ENCODE results near the gene TAS2R60. TPM values are rescaled to one million over a fixed set of nuclear protein-coding genes. Genes with fewer than 3 reads are reported as not detected.
"Not testable (repeated sequence)": the region's sequence is repeated elsewhere in the genome, so short reads cannot be mapped to it uniquely, and the experiment has no call there.

The TAS2R60 gene
- total and polyA plus RNA-seq, 2 experiments from 2014 or later, result not detected

- Histone ChIP-seq H3K79me2 (ENCODE audit: insufficient read depth) (no peaks in the 10 kb centered on the region), H3K4me3 (no peak within 1 kb of the TSS), H3K9me3 (ENCODE audit: low read depth) (no peaks in the 10 kb centered on the region), H4K20me1 (ENCODE audit: insufficient read depth) (no peaks in the 10 kb centered on the region), H3K4me1 (ENCODE audit: insufficient read depth) (peaks cover 21% of the 10 kb centered on the region), H3F3A (ENCODE audit: insufficient read depth) (0 out of 2 replicates have a peak, but pooled peaks cover 3% of the 10 kb centered on the region), H2AFZ (peak within 1 kb of the TSS; percentile 57), H3K9ac (no peak within 1 kb of the TSS), H3K9me2 (ENCODE audit: insufficient read depth) (no peaks in the 10 kb centered on the region), H3K27me3 (replicated peaks; ENCODE audit: insufficient read depth) (no peaks in the 10 kb centered on the region), H3K4me2 (ENCODE audit: unreplicated experiment) (no peak within 1 kb of the TSS), H3K36me3 (ENCODE audit: low read depth) (no peaks in the 10 kb centered on the region), H3K27ac (no peak within 1 kb of the TSS)
- peak; percentile 42 for DNase-seq
- TF ChIP-seq EZH2phosphoT487 (IDR thresholded peaks at IDR 0.05; ENCODE audit: insufficient read depth, low read depth) (no peak), EZH2 (IDR thresholded peaks at IDR 0.05; ENCODE audit: insufficient read depth, poor library complexity, severe bottlenecking) (no peak)
- in situ Hi-C loops (cut with MboI), result no loop called here
- WGBS, 2 experiments (ENCODE audit: low coverage in 1 of 2, low lambda C conversion rate in 2 of 2, missing lambda C conversion rate in 2 of 2), result 20 to 28% methylated on average over 16 to 36 of the region's 39 CpGs
These were observed 34.3 kb upstream of the TAS2R60 start, which contains the start of gene EPHA1 for GRCh38 chr7:143408686-143409561. Gene EPHA1, minus strand, starts transcription at chr7:143408856. Its CDS starts 51 bp downstream, at chr7:143408805.

GRCh38 chr7:143410521-143411004 lies 32.7 kb upstream of the TAS2R60 start:
- Histone ChIP-seq H3K79me2 (ENCODE audit: insufficient read depth) (no peaks in the 10 kb centered on the region), H3K4me2 (ENCODE audit: unreplicated experiment) (peak overlapping the region; percentile 67), H3K27ac (no peak overlapping the region), H3F3A (ENCODE audit: insufficient read depth) (peaks cover 3% of the 10 kb centered on the region; the same call in 1 of the 2 replicates), H3K9ac (no peak overlapping the region), H3K9me3 (ENCODE audit: low read depth) (no peaks in the 10 kb centered on the region), H3K27me3 (replicated peaks; ENCODE audit: insufficient read depth) (no peaks in the 10 kb centered on the region), H3K4me3 (no peak overlapping the region), H4K20me1 (ENCODE audit: insufficient read depth) (no peaks in the 10 kb centered on the region), H3K4me1 (ENCODE audit: insufficient read depth) (peaks cover 21% of the 10 kb centered on the region), H3K36me3 (ENCODE audit: low read depth) (no peaks in the 10 kb centered on the region), H2AFZ (peak overlapping the region; percentile 59; the same call in 1 of the 2 replicates), H3K9me2 (ENCODE audit: insufficient read depth) (no peaks in the 10 kb centered on the region)
- WGBS, 2 experiments (ENCODE audit: low coverage in 1 of 2, low lambda C conversion rate in 2 of 2, missing lambda C conversion rate in 2 of 2), result 9 to 11% methylated on average over 6 of the region's 6 CpGs
- TF ChIP-seq EZH2phosphoT487 (IDR thresholded peaks at IDR 0.05; ENCODE audit: insufficient read depth, low read depth) (no peak), EZH2 (IDR thresholded peaks at IDR 0.05; ENCODE audit: insufficient read depth, poor library complexity, severe bottlenecking) (no peak)
- peak; percentile 67 for DNase-seq
- in situ Hi-C loops (cut with MboI), result no loop called here

- Histone ChIP-seq H3K4me3 (no peak overlapping the region), H3K36me3 (ENCODE audit: low read depth) (no peaks in the 10 kb centered on the region), H2AFZ (no peak overlapping the region), H3K27ac (no peak overlapping the region), H4K20me1 (ENCODE audit: insufficient read depth) (no peaks in the 10 kb centered on the region), H3K9me2 (ENCODE audit: insufficient read depth) (no peaks in the 10 kb centered on the region), H3K9ac (no peak overlapping the region), H3K4me1 (ENCODE audit: insufficient read depth) (peaks cover 21% of the 10 kb centered on the region), H3K4me2 (ENCODE audit: unreplicated experiment) (no peak overlapping the region), H3K9me3 (ENCODE audit: low read depth) (no peaks in the 10 kb centered on the region), H3F3A (ENCODE audit: insufficient read depth) (peaks cover 3% of the 10 kb centered on the region; the same call in 1 of the 2 replicates), H3K27me3 (replicated peaks; ENCODE audit: insufficient read depth) (no peaks in the 10 kb centered on the region), H3K79me2 (ENCODE audit: insufficient read depth) (no peaks in the 10 kb centered on the region)
- DNase-seq, result no peak
- 90 to 94% methylated on average over 5 of the region's 5 CpGs for WGBS, 2 experiments (ENCODE audit: low coverage in 1 of 2, low lambda C conversion rate in 2 of 2, missing lambda C conversion rate in 2 of 2)
- in situ Hi-C loops (cut with MboI), result no loop called here
- TF ChIP-seq EZH2 (IDR thresholded peaks at IDR 0.05; ENCODE audit: insufficient read depth, poor library complexity, severe bottlenecking), result no peak
- no peak for TF ChIP-seq EZH2phosphoT487 (IDR thresholded peaks at IDR 0.05; ENCODE audit: insufficient read depth, low read depth)
These were observed 31.1 kb upstream of the TAS2R60 start for GRCh38 chr7:143411976-143412708.

- Histone ChIP-seq H3F3A (ENCODE audit: insufficient read depth) (peaks cover 7% of the 10 kb centered on the region; the same call in 1 of the 2 replicates), H3K27me3 (replicated peaks; ENCODE audit: insufficient read depth) (no peaks in the 10 kb centered on the region), H3K9me2 (ENCODE audit: insufficient read depth) (no peaks in the 10 kb centered on the region), H3K4me2 (ENCODE audit: unreplicated experiment) (no peak overlapping the region), H2AFZ (no peak overlapping the region), H3K36me3 (ENCODE audit: low read depth) (no peaks in the 10 kb centered on the region), H3K27ac (no peak overlapping the region), H3K79me2 (ENCODE audit: insufficient read depth) (no peaks in the 10 kb centered on the region), H3K9ac (no peak overlapping the region), H3K9me3 (ENCODE audit: low read depth) (no peaks in the 10 kb centered on the region), H3K4me1 (ENCODE audit: insufficient read depth) (peaks cover 15% of the 10 kb centered on the region), H4K20me1 (ENCODE audit: insufficient read depth) (no peaks in the 10 kb centered on the region), H3K4me3 (no peak overlapping the region)
- TF ChIP-seq EZH2phosphoT487 (IDR thresholded peaks at IDR 0.05; ENCODE audit: insufficient read depth, low read depth), result no peak
- TF ChIP-seq EZH2 (IDR thresholded peaks at IDR 0.05; ENCODE audit: insufficient read depth, poor library complexity, severe bottlenecking), result no peak
- in situ Hi-C loops (cut with MboI), result no loop called here
- 93 to 96% methylated on average over 8 of the region's 8 CpGs for WGBS, 2 experiments (ENCODE audit: low coverage in 1 of 2, low lambda C conversion rate in 2 of 2, missing lambda C conversion rate in 2 of 2)
- no peak for DNase-seq
These were observed 30.1 kb upstream of the TAS2R60 start for GRCh38 chr7:143413123-143413522.

GRCh38 chr7:143415209-143415608 lies 28.0 kb upstream of the TAS2R60 start:
- DNase-seq; in situ Hi-C loops (cut with MboI); H4K20me1 ChIP-seq (ENCODE audit: insufficient read depth); H3F3A ChIP-seq (ENCODE audit: insufficient read depth); H3K9me2 ChIP-seq (ENCODE audit: insufficient read depth); H2AFZ ChIP-seq; H3K4me3 ChIP-seq; H3K4me2 ChIP-seq (ENCODE audit: unreplicated experiment); H3K9ac ChIP-seq; H3K79me2 ChIP-seq (ENCODE audit: insufficient read depth); H3K27me3 ChIP-seq (replicated peaks; ENCODE audit: insufficient read depth); H3K36me3 ChIP-seq (ENCODE audit: low read depth); H3K9me3 ChIP-seq (ENCODE audit: low read depth); H3K27ac ChIP-seq: not testable (repeated sequence)
- H3K4me1 ChIP-seq (ENCODE audit: insufficient read depth), result peaks cover 14% of the 10 kb centered on the region
- 90 to 92% methylated on average over 7 of the region's 7 CpGs for WGBS, 2 experiments (ENCODE audit: low coverage in 1 of 2, low lambda C conversion rate in 2 of 2, missing lambda C conversion rate in 2 of 2)

Data from GM23248 (cell line).